HEK293 (cell line): Measurements from ENCODE around the gene RTP4.
A peak's percentile ranks its signal among the peaks of the same experiment; 100 is the strongest.
"Not testable (repeated sequence)": the region's sequence is repeated elsewhere in the genome, so short reads cannot be mapped to it uniquely, and the experiment has no call there.

Experiments used
- ATF2 ChIP-seq: fragments of 450-650 bp; formaldehyde crosslinking; IDR thresholded peaks from 2 replicates; pipeline ENCODE4 v1.5.1; 2016; ENCODE audit warnings: missing biosample characterization, missing genetic modification characterization, low read depth
- GLIS1 ChIP-seq: fragments of 450-650 bp; formaldehyde crosslinking; IDR thresholded peaks from 2 replicates; pipeline ENCODE4 v1.5.1; 2016; ENCODE audit warnings: missing biosample characterization, missing genetic modification characterization
- KLF7 ChIP-seq: fragments of 450-650 bp; formaldehyde crosslinking; IDR thresholded peaks from 2 replicates; pipeline ENCODE4 v1.5.1; 2016; ENCODE audit warnings: missing biosample characterization, missing genetic modification characterization, borderline replicate concordance
- TCF7L2 ChIP-seq: IDR thresholded peaks from 2 replicates; pipeline ENCODE4 v1.6.1; 2011; ENCODE audit warnings: low read depth, mild to moderate bottlenecking, inconsistent platforms, low read length, moderate library complexity, borderline replicate concordance
- YY1 ChIP-seq: fragments of 450-650 bp; formaldehyde crosslinking; IDR thresholded peaks from 2 replicates; pipeline ENCODE4 v1.5.1; 2018; ENCODE audit warnings: missing biosample characterization, missing genetic modification characterization
- ZBTB49 ChIP-seq: fragments of 450-650 bp; formaldehyde crosslinking; IDR thresholded peaks from 2 replicates; pipeline ENCODE4 v1.5.1; 2016; ENCODE audit warnings: missing biosample characterization, missing genetic modification characterization, low read depth
- ZNF174 ChIP-seq: fragments of 450-650 bp; formaldehyde crosslinking; IDR thresholded peaks from 2 replicates; pipeline ENCODE4 v1.5.0; 2017; ENCODE audit warnings: missing biosample characterization, mild to moderate bottlenecking, missing genetic modification characterization
- ZNF704 ChIP-seq: fragments of 450-650 bp; formaldehyde crosslinking; IDR thresholded peaks from 2 replicates; pipeline ENCODE4 v1.5.1; 2016; ENCODE audit warnings: missing biosample characterization, missing genetic modification characterization
- TF ChIP-seq, protein P1 (sequence below): fragments of 450-650 bp; formaldehyde crosslinking; IDR thresholded peaks from 2 replicates; pipeline ENCODE4 v1.5.1; 2016; ENCODE audit warnings: missing biosample characterization, missing genetic modification characterization
- TF ChIP-seq, protein P2 (sequence below): fragments of 450-650 bp; formaldehyde crosslinking; IDR thresholded peaks from 2 replicates; pipeline ENCODE4 v1.5.1; 2016; ENCODE audit warnings: missing biosample characterization, missing genetic modification characterization

DNA sequence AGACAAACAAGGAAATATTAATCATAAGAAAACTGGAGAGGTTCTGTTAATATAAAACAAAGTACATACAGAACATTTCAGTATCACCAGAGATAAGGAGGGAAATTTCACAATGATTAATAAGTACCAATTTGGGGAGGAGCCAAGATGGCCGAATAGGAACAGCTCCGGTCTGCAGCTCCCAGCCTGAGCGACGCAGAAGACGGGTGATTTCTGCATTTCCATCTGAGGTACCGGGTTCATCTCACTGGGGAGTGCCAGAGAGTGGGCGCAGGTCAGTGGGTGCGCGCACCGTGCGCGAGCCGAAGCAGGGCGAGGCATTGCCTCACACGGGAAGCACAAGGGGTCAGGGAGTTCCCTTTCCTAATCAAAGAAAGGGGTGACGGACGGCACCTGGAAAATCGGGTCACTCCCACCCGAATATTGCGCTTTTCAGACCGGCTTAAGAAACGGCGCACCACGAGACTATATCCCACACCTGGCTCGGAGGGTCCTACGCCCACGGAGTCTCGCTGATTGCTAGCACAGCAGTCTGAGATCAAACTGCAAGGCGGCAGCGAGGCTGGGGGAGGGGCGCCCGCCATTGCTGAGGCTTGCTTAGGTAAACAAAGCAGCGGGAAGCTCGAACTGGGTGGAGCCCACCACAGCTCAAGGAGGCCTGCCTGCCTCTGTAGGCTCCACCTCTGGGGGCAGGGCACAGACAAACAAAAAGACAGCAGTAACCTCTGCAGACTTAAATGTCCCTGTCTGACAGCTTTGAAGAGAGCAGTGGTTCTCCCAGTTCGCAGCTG lies 44.0 kb downstream of the RTP4 start:
- not testable (repeated sequence) for TF ChIP-seq ATF2 (tag by site-specific recombination); ZBTB49; KLF7; TCF7L2; GLIS1 (tag by site-specific recombination); ZNF174 (tag by site-specific recombination); ZNF704 (tag by site-specific recombination)
- TF ChIP-seq, protein P1, sequence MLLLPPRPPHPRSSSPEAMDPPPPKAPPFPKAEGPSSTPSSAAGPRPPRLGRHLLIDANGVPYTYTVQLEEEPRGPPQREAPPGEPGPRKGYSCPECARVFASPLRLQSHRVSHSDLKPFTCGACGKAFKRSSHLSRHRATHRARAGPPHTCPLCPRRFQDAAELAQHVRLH, result not testable (repeated sequence)
- TF ChIP-seq, protein P2, sequence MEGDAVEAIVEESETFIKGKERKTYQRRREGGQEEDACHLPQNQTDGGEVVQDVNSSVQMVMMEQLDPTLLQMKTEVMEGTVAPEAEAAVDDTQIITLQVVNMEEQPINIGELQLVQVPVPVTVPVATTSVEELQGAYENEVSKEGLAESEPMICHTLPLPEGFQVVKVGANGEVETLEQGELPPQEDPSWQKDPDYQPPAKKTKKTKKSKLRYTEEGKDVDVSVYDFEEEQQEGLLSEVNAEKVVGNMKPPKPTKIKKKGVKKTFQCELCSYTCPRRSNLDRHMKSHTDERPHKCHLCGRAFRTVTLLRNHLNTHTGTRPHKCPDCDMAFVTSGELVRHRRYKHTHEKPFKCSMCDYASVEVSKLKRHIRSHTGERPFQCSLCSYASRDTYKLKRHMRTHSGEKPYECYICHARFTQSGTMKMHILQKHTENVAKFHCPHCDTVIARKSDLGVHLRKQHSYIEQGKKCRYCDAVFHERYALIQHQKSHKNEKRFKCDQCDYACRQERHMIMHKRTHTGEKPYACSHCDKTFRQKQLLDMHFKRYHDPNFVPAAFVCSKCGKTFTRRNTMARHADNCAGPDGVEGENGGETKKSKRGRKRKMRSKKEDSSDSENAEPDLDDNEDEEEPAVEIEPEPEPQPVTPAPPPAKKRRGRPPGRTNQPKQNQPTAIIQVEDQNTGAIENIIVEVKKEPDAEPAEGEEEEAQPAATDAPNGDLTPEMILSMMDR, result not testable (repeated sequence)
- TF ChIP-seq YY1, result 0 out of 2 replicates have a peak, but pooled peaks have one; percentile 15
